ENCODE data around the gene MEP1B. TPM values are rescaled to one million over a fixed set of nuclear protein-coding genes. Genes with fewer than 3 reads are reported as not detected.

The MEP1B gene
- total and polyA plus RNA-seq, 2 donors (not counting 1 experiment from before 2014, with no cell fraction given), result 0.03 TPM; not detected in 1

DNA sequence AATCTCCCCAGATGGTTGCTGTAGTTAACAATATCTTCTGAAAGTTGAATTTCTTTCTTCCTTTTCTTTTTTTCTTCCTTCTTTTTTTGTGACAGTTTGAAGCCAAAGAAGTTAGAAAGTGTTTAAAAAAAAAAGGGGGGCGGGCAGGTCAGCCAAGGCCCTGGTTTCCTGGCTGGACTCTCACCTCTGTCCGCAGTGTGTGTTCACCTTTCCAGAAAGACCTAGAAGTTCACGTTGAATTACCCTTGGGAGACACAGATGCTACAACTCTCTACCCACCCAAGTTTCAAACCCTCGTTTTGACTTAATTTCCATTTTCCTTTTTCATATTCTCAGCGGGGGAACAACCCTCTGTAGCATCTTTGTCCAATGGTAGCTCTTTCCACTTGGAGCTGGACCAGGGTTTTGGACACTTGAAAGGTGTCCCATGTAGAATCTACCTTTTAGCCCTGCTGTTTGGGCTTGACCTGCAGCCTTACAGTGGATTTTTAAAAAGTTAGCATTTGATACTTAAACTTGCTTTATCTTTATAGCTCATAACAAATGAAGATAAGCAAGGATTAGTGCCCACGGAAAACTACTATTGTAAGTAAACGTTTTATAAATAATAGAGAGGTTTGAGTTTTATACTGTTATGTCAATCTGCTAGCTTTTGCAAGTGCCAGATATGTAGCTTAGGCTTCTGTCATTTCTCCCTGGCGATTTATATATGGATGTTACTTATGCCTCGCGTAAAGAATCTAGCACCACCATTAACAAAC, 20.0 kb downstream of the MEP1B start:
- POLR2A ChIA-PET, result no interaction called here

DNA sequence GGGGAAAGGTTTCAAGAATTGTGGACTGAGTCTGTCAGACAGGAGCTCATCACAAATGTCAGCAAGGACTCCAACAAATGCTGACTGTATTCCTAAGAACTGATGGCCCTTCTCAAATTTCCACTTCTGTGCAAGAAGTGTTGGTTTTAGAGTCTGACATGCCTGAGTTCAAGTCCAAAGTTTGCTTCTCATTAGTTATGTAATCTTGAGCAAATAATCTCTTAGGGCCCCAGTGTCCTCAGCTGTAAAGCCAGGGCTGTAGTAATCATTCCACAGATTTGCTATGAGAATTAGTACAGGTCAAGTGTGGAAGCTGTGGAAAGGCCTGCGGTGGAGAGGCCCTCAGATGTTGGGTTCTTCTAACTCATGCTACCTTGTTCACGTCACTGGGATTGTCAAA, 23.9 kb downstream of the MEP1B start:
- no peak overlapping the region for H3K4me3 ChIP-seq (ENCODE audit: control extremely low read depth in 1 of 5, extremely low read depth in 1 of 5, insufficient read depth in 1 of 5, low read depth in 2 of 5, low read length in 4 of 5)
- ChIA-PET POLR2A (no interaction called here), CTCF (no interaction called here)
- no peaks in the 10 kb centered on the region for H3K36me3 ChIP-seq (replicated peaks in 1 of 2; ENCODE audit: control extremely low read depth in 1 of 2, control insufficient read depth in 1 of 2, extremely low read depth in 1 of 2, insufficient read depth in 2 of 2, low read length in 1 of 2)
- no peak overlapping the region for H3K27ac ChIP-seq (ENCODE audit: low read length in 2 of 2)
- no peaks in the 10 kb centered on the region for H3K4me1 ChIP-seq (ENCODE audit: control insufficient read depth in 2 of 2, insufficient read depth in 2 of 2, low read length in 2 of 2)
- Mint-ChIP-seq H3K27me3 (no peaks in the 10 kb centered on the region), H3K9me3 (ENCODE audit: insufficient read depth) (no peaks in the 10 kb centered on the region), H3K4me1 (no peaks in the 10 kb centered on the region), H3K4me3 (no peak overlapping the region), H3K27ac (no peak overlapping the region)
- no peaks in the 10 kb centered on the region for H3K79me2 ChIP-seq (ENCODE audit: control insufficient read depth, insufficient read depth, low read length)
- H2AFZ ChIP-seq (ENCODE audit: insufficient read depth, low read depth, low read length, poor library complexity, severe bottlenecking), result no peak overlapping the region
- no peak for TF ChIP-seq EZH2 (IDR thresholded peaks at IDR 0.05; ENCODE audit: borderline replicate concordance, insufficient read depth, low read depth, low read length, poor library complexity, severe bottlenecking)
- TF ChIP-seq, protein P1, sequence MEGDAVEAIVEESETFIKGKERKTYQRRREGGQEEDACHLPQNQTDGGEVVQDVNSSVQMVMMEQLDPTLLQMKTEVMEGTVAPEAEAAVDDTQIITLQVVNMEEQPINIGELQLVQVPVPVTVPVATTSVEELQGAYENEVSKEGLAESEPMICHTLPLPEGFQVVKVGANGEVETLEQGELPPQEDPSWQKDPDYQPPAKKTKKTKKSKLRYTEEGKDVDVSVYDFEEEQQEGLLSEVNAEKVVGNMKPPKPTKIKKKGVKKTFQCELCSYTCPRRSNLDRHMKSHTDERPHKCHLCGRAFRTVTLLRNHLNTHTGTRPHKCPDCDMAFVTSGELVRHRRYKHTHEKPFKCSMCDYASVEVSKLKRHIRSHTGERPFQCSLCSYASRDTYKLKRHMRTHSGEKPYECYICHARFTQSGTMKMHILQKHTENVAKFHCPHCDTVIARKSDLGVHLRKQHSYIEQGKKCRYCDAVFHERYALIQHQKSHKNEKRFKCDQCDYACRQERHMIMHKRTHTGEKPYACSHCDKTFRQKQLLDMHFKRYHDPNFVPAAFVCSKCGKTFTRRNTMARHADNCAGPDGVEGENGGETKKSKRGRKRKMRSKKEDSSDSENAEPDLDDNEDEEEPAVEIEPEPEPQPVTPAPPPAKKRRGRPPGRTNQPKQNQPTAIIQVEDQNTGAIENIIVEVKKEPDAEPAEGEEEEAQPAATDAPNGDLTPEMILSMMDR (IDR thresholded peaks at IDR 0.05), result no peak
- intact Hi-C loops (cut with micrococcal nuclease), result no loop called here
- no peak overlapping the region for H3K4me2 ChIP-seq (replicated peaks; ENCODE audit: low read depth, low read length, poor library complexity, severe bottlenecking)
- no peaks in the 10 kb centered on the region for H3K9me3 ChIP-seq (ENCODE audit: control extremely low read depth in 1 of 3, control insufficient read depth in 2 of 3, insufficient read depth in 1 of 3, low read length in 2 of 3)
- WGBS (ENCODE audit: insufficient coverage), result no CpG with 5 or more reads among the region's 2 CpGs
- no peak for DNase-seq
- H3K27me3 ChIP-seq (replicated peaks in 1 of 4; ENCODE audit: control extremely low read depth in 1 of 4, control insufficient read depth in 3 of 4, insufficient read depth in 4 of 4, low read length in 3 of 4), result no peaks in the 10 kb centered on the region
- no peak overlapping the region for H3K9ac ChIP-seq (ENCODE audit: low read length)
- no peaks in the 10 kb centered on the region for H4K20me1 ChIP-seq (ENCODE audit: control insufficient read depth, insufficient read depth, low read length, poor library complexity, severe bottlenecking)
- ATAC-seq (ENCODE audit: low read depth), result no peak

More for the DNA sequence above, 20.0 kb downstream of the MEP1B start:
- Histone ChIP-seq H3K4me2 (replicated peaks; ENCODE audit: low read depth, low read length, poor library complexity, severe bottlenecking) (no peak overlapping the region), H3K27me3 (replicated peaks in 1 of 4; ENCODE audit: control extremely low read depth in 1 of 4, control insufficient read depth in 3 of 4, insufficient read depth in 4 of 4, low read length in 3 of 4) (no peaks in the 10 kb centered on the region), H3K9me3 (ENCODE audit: control extremely low read depth in 1 of 3, control insufficient read depth in 2 of 3, insufficient read depth in 1 of 3, low read length in 2 of 3) (no peaks in the 10 kb centered on the region), H3K36me3 (replicated peaks in 1 of 2; ENCODE audit: control extremely low read depth in 1 of 2, control insufficient read depth in 1 of 2, extremely low read depth in 1 of 2, insufficient read depth in 2 of 2, low read length in 1 of 2) (no peaks in the 10 kb centered on the region), H3K27ac (ENCODE audit: low read length in 2 of 2) (no peak overlapping the region), H4K20me1 (ENCODE audit: control insufficient read depth, insufficient read depth, low read length, poor library complexity, severe bottlenecking) (no peaks in the 10 kb centered on the region), H3K4me3 (ENCODE audit: control extremely low read depth in 1 of 5, extremely low read depth in 1 of 5, insufficient read depth in 1 of 5, low read depth in 2 of 5, low read length in 4 of 5) (no peak overlapping the region), H3K4me1 (ENCODE audit: control insufficient read depth in 2 of 2, insufficient read depth in 2 of 2, low read length in 2 of 2) (no peaks in the 10 kb centered on the region), H2AFZ (ENCODE audit: insufficient read depth, low read depth, low read length, poor library complexity, severe bottlenecking) (no peak overlapping the region), H3K9ac (ENCODE audit: low read length) (no peak overlapping the region), H3K79me2 (ENCODE audit: control insufficient read depth, insufficient read depth, low read length) (no peaks in the 10 kb centered on the region)
- Mint-ChIP-seq H3K27me3 (no peaks in the 10 kb centered on the region), H3K4me3 (no peak overlapping the region), H3K27ac (no peak overlapping the region), H3K4me1 (no peaks in the 10 kb centered on the region), H3K9me3 (ENCODE audit: insufficient read depth) (no peaks in the 10 kb centered on the region)
- CTCF ChIA-PET, result no interaction called here
- TF ChIP-seq, protein P1 (IDR thresholded peaks at IDR 0.05), result no peak
- no peak for TF ChIP-seq EZH2 (IDR thresholded peaks at IDR 0.05; ENCODE audit: borderline replicate concordance, insufficient read depth, low read depth, low read length, poor library complexity, severe bottlenecking)
- intact Hi-C loops (cut with micrococcal nuclease), result no loop called here
- 72% methylated on average over 6 of the region's 10 CpGs for WGBS (ENCODE audit: insufficient coverage)
- no peak for DNase-seq
- no peak for ATAC-seq (ENCODE audit: low read depth)

Measured in B cell (primary cell).